Neuronal stem cell (in vitro differentiated cells): ENCODE results near the gene EPS15.
"Not testable (repeated sequence)": the region's sequence is repeated elsewhere in the genome, so short reads cannot be mapped to it uniquely, and the experiment has no call there.

Experiments used
- DNase-seq: peaks from one replicate; pipeline ENCODE4 v3.0.0-alpha.2; 2013; ENCODE audit warnings: low spot score
- H2AFZ ChIP-seq: one replicate; pipeline ENCODE4 v1.6.1; 2013; ENCODE audit warnings: mild to moderate bottlenecking, low read length, inconsistent platforms
- H2AK5ac ChIP-seq: 2 replicates; pipeline ENCODE4 v1.6.1; 2013; ENCODE audit warnings: low read depth, mild to moderate bottlenecking, inconsistent platforms, low read length, moderate library complexity, mixed read lengths
- H2BK120ac ChIP-seq: 2 replicates; pipeline ENCODE4 v1.6.1; 2013; ENCODE audit warnings: low read depth, mild to moderate bottlenecking, inconsistent platforms, low read length, moderate library complexity, mixed read lengths
- H2BK12ac ChIP-seq: one replicate; pipeline ENCODE4 v1.6.1; 2013; ENCODE audit warnings: low read length, inconsistent platforms
- H2BK15ac ChIP-seq: 2 replicates; pipeline ENCODE4 v1.6.1; 2013; ENCODE audit warnings: mild to moderate bottlenecking, low read length, inconsistent platforms, mixed read lengths
- H2BK5ac ChIP-seq: one replicate; pipeline ENCODE4 v1.6.1; 2013; ENCODE audit warnings: inconsistent platforms, mild to moderate bottlenecking, low read length, moderate library complexity
- H3K14ac ChIP-seq: one replicate; pipeline ENCODE4 v1.6.1; 2013; ENCODE audit warnings: low read length, inconsistent platforms
- H3K18ac ChIP-seq: 2 replicates; pipeline ENCODE4 v1.6.1; 2013; ENCODE audit warnings: low read length, inconsistent platforms
- H3K23ac ChIP-seq: 2 replicates; pipeline ENCODE4 v1.6.1; 2013; ENCODE audit warnings: low read depth, mild to moderate bottlenecking, mixed read lengths, low read length, inconsistent platforms; ENCODE audit not compliant: poor library complexity
- H3K27ac ChIP-seq: replicated peaks from 3 replicates; pipeline ENCODE4 v1.5.1; 2013; ENCODE audit warnings: low read length, inconsistent platforms
- H3K27me3 ChIP-seq, 3 experiments: 2 replicates each; pipeline ENCODE4 v1.6.1; 2013; ENCODE audit warnings: low read length in 3 of 3, mild to moderate bottlenecking in 2 of 3, inconsistent platforms in 1 of 3, low read depth in 1 of 3, mixed read lengths in 1 of 3, moderate library complexity in 1 of 3; ENCODE audit not compliant: control insufficient read depth in 3 of 3, insufficient read depth in 3 of 3
- H3K36me3 ChIP-seq, 2 donors: replicated peaks in 1 of 2; 2 replicates each; pipeline ENCODE4 v1.6.1; 2013; ENCODE audit warnings: low read length in 2 of 2; ENCODE audit not compliant: control insufficient read depth in 2 of 2, insufficient read depth in 2 of 2
- H3K4ac ChIP-seq: 2 replicates; pipeline ENCODE4 v1.6.1; 2013; ENCODE audit warnings: inconsistent platforms, mild to moderate bottlenecking, low read length, moderate library complexity
- H3K4me1 ChIP-seq, 2 donors: 1 replicate in 1 of 2; 2 replicates in 1 of 2; pipeline ENCODE4 v1.6.1; 2013; ENCODE audit warnings: low read length in 2 of 2, low read depth in 1 of 2; ENCODE audit not compliant: control insufficient read depth in 2 of 2, insufficient read depth in 1 of 2
- H3K4me2 ChIP-seq: one replicate; pipeline ENCODE4 v1.6.1; 2013; ENCODE audit warnings: mild to moderate bottlenecking, low read length, inconsistent platforms; ENCODE audit not compliant: insufficient read depth, poor library complexity, severe bottlenecking
- H3K4me3 ChIP-seq, 2 donors: 2 replicates each; pipeline ENCODE4 v1.5.1; 2013; ENCODE audit warnings: low read length in 2 of 2, mild to moderate bottlenecking in 2 of 2, inconsistent platforms in 1 of 2, moderate library complexity in 1 of 2
- H3K79me1 ChIP-seq: one replicate; pipeline ENCODE4 v1.6.1; 2013; ENCODE audit warnings: low read depth, mild to moderate bottlenecking, inconsistent platforms, low read length, moderate library complexity
- H3K9ac ChIP-seq: one replicate; pipeline ENCODE4 v1.6.1; 2013; ENCODE audit warnings: mild to moderate bottlenecking, low read depth, low read length, inconsistent platforms; ENCODE audit not compliant: poor library complexity
- H3K9me3 ChIP-seq, 2 donors: replicated peaks in 1 of 2; 2 replicates each; pipeline versions ENCODE3 to v1.6.1; 2013; ENCODE audit warnings: low read length in 2 of 2, mild to moderate bottlenecking in 2 of 2, inconsistent platforms in 1 of 2, low read depth in 1 of 2, mixed read lengths in 1 of 2, moderate library complexity in 1 of 2; ENCODE audit not compliant: control insufficient read depth in 2 of 2, insufficient read depth in 1 of 2
- H4K8ac ChIP-seq: one replicate; pipeline ENCODE4 v1.6.1; 2013; ENCODE audit warnings: low read depth, mild to moderate bottlenecking, inconsistent platforms, low read length, moderate library complexity
- H4K91ac ChIP-seq: one replicate; pipeline ENCODE4 v1.6.1; 2013; ENCODE audit warnings: low read length, low read depth, mild to moderate bottlenecking, inconsistent platforms; ENCODE audit not compliant: poor library complexity
- WGBS, 2 donors: extraction: QIAGEN DNeasy Blood & Tissue Kit; methylation state at CpG; one replicate each; pipeline ENCODE4 v1.1.7; 2013; ENCODE audit warnings: missing lambda C conversion rate in 2 of 2, mixed read lengths in 1 of 2; ENCODE audit not compliant: insufficient read length in 2 of 2, insufficient replicate concordance in 1 of 2; ENCODE audit errors: extremely low coverage in 2 of 2; 5-methylcytosine and 5-hydroxymethylcytosine counted together

The EPS15 gene

GRCh38 chr1:51414811-51415210 lies 104.3 kb downstream of the EPS15 start:
- no peak overlapping the region for H2BK12ac ChIP-seq
- no peaks in the 10 kb centered on the region for H3K9me3 ChIP-seq
- no peaks in the 10 kb centered on the region for H3K79me1 ChIP-seq
- H3K23ac ChIP-seq = no peak overlapping the region
- no peak overlapping the region for H2AK5ac ChIP-seq
- DNase-seq = no peak
- H3K27ac ChIP-seq = no peak overlapping the region
- no peak overlapping the region for H3K4me2 ChIP-seq
- no peak overlapping the region for H2AFZ ChIP-seq
- no peak overlapping the region for H4K91ac ChIP-seq
- no peak overlapping the region for H2BK15ac ChIP-seq
- no peak overlapping the region for H4K8ac ChIP-seq
- no peak overlapping the region for H3K14ac ChIP-seq
- H3K9ac ChIP-seq = no peak overlapping the region
- H3K27me3 ChIP-seq = no peaks in the 10 kb centered on the region
- peaks cover under 1 to 2% of the 10 kb centered on the region in 2 donors for H3K36me3 ChIP-seq
- H2BK120ac ChIP-seq = no peak overlapping the region
- no peak overlapping the region for H3K18ac ChIP-seq
- H3K4me1 ChIP-seq = peaks cover 0 to 5% of the 10 kb centered on the region in 2 donors
- H3K4me3 ChIP-seq = no peak overlapping the region
- no peak overlapping the region for H3K4ac ChIP-seq
- H2BK5ac ChIP-seq = no peak overlapping the region

DNA sequence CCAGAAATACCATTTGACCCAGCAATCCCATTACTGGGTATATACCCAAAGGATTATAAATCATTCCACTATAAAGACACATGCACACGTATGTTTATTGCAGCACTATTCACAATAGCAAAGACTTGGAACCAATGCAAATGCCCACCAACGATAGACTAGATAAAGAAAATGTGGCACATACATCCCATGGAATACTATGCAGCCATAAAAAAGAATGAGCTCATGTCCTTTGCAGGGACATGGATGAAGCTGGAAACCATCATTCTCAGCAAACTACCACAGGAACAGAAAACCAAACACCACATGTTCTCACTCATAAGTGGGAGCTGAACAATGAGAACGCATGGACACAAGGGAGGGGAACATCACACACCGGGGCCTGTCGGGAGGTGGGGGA lies 107.2 kb downstream of the EPS15 start:
- H2AK5ac ChIP-seq, H2BK15ac ChIP-seq, H3K18ac ChIP-seq, H3K4me3 ChIP-seq, H3K4me1 ChIP-seq, H4K91ac ChIP-seq, H3K27me3 ChIP-seq, H3K9me3 ChIP-seq, H3K27ac ChIP-seq, H2BK5ac ChIP-seq, H4K8ac ChIP-seq, H3K23ac ChIP-seq, H2BK120ac ChIP-seq, H3K9ac ChIP-seq, H3K14ac ChIP-seq, H2AFZ ChIP-seq, DNase-seq, H3K4ac ChIP-seq, H3K4me2 ChIP-seq, H3K79me1 ChIP-seq, H2BK12ac ChIP-seq: not testable (repeated sequence)
- H3K36me3 ChIP-seq = peaks cover 12 to 29% of the 10 kb centered on the region in 2 donors
- WGBS, 2 donors = no CpG with 5 or more reads among the region's 5 CpGs

DNA sequence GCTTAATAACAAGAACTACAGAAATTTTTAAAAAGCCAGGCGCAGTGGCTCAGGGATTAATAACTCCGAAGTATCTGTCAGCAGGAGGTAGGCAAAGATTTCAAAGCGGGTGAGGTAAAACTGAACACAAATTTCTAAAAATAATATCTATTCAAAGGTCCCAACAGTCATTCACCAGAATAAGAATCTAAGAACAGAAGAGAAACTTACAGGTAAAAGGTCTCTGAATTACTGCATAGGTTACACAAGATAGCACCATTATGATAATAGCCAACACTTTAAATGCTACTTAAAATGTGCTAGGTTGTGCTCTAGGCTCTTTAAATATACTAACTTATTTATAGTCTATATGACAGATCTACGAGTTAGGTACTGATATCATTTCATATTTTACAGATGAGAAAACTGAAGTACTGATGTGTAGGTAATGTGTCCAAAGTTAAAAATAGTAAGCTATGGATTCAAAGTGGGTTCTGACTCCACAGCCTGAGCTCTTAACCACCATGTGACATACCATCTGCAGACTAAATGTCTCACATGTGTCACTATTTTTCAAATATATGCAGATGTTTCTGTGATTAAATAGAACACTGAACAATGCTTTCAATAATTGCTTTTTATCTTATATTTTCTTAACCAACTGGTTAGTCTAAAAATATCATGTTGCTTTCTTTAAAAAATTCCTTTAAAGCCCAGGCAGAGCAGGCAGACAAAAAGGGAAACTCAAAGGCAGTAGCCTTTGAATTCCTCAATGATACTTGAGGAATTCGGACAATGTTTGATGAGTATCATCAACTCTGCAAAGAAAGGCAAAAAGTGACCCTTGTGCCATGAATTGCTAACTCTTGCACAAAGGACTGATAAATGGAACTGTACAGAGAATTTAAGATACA lies 108.3 kb downstream of the EPS15 start:
- Histone ChIP-seq H2AFZ (no peak overlapping the region), H3K79me1 (no peaks in the 10 kb centered on the region), H4K91ac (no peak overlapping the region), H3K4ac (no peak overlapping the region), H2BK120ac (no peak overlapping the region), H3K9me3 (no peaks in the 10 kb centered on the region), H3K27me3 (no peaks in the 10 kb centered on the region), H3K18ac (no peak overlapping the region), H3K36me3 (peaks cover 14 to 39% of the 10 kb centered on the region in 2 donors), H3K4me2 (no peak overlapping the region), H2AK5ac (no peak overlapping the region), H3K9ac (no peak overlapping the region), H2BK12ac (no peak overlapping the region), H2BK5ac (no peak overlapping the region), H4K8ac (no peak overlapping the region), H3K4me1 (peaks cover 0 to 5% of the 10 kb centered on the region in 2 donors), H3K14ac (no peak overlapping the region), H3K23ac (no peak overlapping the region), H2BK15ac (no peak overlapping the region), H3K4me3 (no peak overlapping the region), H3K27ac (no peak overlapping the region)
- WGBS, 2 donors = no CpG with 5 or more reads among the region's 5 CpGs
- DNase-seq = no peak

GRCh38 chr1:51409755-51410541 lies 109.1 kb downstream of the EPS15 start:
- H3K4me3 ChIP-seq, H2AK5ac ChIP-seq, H2BK15ac ChIP-seq, H3K9ac ChIP-seq, DNase-seq, H3K23ac ChIP-seq, H3K4me1 ChIP-seq, H3K27ac ChIP-seq, H2BK5ac ChIP-seq, H4K91ac ChIP-seq, H3K18ac ChIP-seq, H4K8ac ChIP-seq, H3K4me2 ChIP-seq, H2AFZ ChIP-seq, H3K4ac ChIP-seq, H3K9me3 ChIP-seq, H2BK12ac ChIP-seq, H3K79me1 ChIP-seq, H3K14ac ChIP-seq, H3K27me3 ChIP-seq, H2BK120ac ChIP-seq: not testable (repeated sequence)
- no CpG with 5 or more reads among the region's 7 CpGs for whole genome bisulfite sequencing, 2 donors
- H3K36me3 ChIP-seq = peaks cover 16 to 48% of the 10 kb centered on the region in 2 donors
